MV-4-11 (cell line): ENCODE results near the gene KCNJ1.

ENCODE experiments used
- DNase-seq: peaks from one replicate; lab custom pipeline; 2025; lab: John Stamatoyannopoulos, UW

KCNJ1 gene

DNA sequence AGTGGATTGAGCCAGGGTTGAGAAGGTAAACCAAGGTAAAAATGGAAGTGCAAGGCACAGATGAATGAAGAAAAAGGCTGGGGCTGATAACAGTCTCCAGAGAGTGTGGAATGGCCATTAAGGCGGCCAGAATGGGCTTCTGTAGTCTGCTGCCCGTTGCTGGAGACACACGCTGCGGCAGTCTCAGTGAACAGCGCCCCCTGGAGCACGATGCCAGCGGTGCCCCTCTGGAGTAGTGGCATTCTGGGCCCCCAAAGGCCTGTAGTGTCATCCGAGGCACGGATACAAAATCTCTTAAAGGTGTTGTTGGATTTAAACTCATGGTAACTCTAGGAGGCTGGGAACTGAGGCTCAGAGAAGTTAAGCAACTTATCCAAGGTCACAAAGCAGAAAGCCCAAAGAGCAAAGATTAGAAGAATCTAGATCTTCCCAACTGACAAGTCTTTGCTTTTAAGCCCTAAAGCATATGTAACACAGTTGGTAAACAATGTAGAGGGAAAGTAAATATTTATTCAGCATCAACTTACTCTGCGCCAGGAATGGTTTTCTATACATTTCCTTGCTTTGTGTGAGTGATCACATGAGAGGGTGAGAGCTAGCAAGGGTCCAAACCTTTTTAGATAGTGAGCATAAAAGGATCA lies 18.2 kb downstream of the KCNJ1 start:
- DNase-seq = peak; percentile 27

GRCh38 chr11:128846985-128847384 lies 20.1 kb downstream of the KCNJ1 start:
- no peak for DNase-seq

- peak; percentile 53 for DNase-seq
Measured at GRCh38 chr11:128845334-128845780, 21.7 kb downstream of the KCNJ1 start.

GRCh38 chr11:128843198-128843785 lies 23.8 kb downstream of the KCNJ1 start:
- DNase-seq = peak; percentile 69

GRCh38 chr11:128841461-128842072 lies 25.5 kb downstream of the KCNJ1 start:
- peak; percentile 85 for DNase-seq

- DNase-seq = no peak
Measured at GRCh38 chr11:128840783-128841182, 26.3 kb downstream of the KCNJ1 start.

DNA sequence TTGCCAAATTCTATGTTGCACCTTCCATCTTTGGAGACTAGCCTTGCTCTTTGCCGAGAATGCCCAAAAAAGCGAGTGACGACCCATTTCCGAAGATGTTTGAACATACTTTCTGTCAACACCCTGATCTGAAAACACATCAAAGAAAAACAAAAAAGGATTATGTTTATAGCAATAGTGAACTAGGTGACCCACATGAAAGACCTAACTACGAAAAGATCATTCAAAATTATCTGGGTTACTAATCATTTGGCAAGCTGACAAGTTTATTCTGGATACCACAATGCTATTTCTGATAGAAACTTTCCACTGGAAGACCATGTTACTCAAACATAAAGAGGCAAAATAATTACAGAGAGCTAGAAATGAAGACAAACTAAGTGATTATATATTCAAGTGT lies 27.0 kb downstream of the KCNJ1 start:
- DNase-seq = no peak

DNA sequence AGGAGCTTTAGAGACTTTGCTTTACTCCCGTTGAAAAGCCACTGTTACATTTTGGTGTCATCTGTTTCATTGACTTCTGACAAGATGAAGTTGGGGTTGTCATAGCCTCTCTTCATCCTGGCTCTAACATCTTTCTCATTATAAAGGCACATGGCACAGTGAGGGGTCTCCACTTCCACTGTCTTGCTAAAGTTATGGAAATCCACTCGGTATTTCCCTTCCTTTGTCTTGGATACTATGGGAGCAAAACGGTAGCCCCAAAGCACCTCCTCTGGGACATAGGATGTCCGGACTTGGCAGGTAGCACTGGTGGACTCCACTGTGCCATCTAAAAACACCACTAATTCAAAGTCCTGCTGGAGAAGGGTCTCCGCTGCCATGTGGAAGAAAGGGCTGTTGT lies 28.0 kb downstream of the KCNJ1 start:
- no peak for DNase-seq

- peak; percentile 55 for DNase-seq
Measured at GRCh38 chr11:128837627-128838026, 29.5 kb downstream of the KCNJ1 start.

GRCh38 chr11:128835741-128836430 lies 31.2 kb downstream of the KCNJ1 start:
- no peak for DNase-seq

- peak; percentile 17 for DNase-seq
Measured at GRCh38 chr11:128834157-128834556, 32.9 kb downstream of the KCNJ1 start.

DNA sequence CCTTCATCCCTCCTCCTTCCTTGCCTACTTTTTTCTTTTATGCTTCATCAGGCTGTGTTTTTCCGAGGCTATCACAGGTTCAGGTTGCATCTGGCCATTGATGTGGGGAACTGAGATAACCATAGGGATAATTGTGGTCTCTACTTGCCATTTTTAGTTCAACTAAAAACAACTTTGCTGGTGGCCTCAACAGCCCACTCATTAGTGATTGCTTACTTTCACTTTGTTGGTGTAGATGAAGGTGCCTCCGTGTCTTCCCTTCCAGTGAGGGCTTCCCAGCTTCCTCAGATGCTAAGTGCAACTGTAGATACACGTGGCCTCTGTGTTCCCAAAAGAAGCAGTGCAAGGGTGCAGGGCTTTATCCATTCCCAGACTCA lies 35.0 kb downstream of the KCNJ1 start:
- DNase-seq = no peak

DNA sequence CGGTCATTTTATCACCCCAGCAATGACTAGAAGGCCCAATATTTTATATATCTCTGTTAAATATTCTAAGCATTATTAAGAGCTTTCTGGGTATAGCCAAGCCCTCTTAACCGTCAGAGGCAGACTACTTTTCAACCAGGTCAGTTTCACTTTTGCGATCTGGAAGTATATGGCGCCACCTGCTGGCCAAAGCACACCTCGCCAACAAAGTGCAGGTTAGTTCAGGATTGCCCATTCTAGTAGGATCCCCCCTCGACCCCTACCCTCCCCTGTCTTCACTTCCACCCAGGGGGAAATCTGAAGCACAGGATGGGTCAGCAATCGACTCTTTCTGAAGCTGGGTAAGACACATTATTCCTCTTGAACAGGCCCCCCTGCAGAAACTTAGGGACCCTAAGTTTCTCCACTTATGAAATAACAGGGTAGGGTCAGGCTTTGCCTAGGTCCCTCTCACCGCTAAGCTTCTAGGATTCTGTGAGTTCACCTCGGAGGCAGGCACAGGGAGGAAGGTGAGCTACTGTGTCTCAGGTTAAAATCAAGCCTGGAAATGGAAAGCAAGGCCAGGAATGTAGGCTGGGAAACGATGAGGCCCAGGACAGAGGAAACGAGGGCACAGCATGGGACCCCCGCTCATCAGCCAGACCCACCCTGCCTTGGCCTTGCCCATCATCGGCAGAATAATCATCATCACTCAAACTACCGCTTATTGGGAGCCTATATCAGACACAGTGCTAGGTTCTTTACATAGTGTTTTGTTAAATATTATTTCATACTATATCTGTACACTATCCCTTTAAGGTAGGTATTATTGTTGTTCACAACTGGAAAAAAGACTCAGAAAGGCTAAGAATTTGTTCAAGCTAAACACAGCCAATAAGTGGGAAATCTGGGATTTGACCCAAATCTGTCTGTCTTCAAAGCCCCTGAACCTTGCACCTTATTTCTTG lies 35.6 kb downstream of the KCNJ1 start:
- peak; percentile 73 for DNase-seq

- DNase-seq = peak; percentile 73
Measured at GRCh38 chr11:128830290-128831173, 36.6 kb downstream of the KCNJ1 start.

GRCh38 chr11:128828350-128828749 lies 38.7 kb downstream of the KCNJ1 start:
- no peak for DNase-seq

DNA sequence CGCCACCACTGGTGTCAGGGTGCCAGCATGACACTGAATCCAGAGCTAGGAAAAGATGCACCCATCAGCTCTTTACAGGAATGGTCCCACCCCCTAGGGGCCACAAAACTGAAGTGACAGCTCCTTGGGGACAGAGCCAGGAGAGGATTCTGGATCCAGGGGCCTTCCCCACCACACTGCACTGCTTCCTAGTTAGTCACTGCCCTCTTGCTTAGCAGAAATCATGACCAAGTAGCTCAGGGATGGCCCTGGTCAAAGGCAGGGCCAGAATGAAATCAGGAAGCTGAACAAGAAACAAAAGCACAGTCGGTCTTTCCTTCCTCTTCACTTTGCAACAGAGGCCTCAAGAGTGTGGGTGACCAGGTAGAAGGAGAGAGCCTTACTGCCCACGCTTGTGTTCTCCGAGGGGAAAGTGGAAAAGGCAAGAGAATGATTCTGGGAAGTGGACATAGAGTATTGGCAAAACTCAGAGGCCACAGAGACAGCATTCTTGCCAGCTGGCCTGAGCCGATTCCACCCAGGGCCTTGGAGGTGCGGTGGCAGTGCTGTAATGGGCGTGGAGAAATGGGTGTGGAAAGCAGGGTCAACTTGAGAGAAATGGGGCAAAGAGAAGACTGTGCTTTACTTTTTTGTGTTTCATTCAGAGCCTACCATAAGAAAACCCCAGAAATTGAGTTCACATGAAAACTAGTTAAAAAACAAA lies 39.8 kb downstream of the KCNJ1 start:
- DNase-seq = peak; percentile 13

- DNase-seq = no peak
Measured at GRCh38 chr11:128825050-128825784, 41.9 kb downstream of the KCNJ1 start.

DNA sequence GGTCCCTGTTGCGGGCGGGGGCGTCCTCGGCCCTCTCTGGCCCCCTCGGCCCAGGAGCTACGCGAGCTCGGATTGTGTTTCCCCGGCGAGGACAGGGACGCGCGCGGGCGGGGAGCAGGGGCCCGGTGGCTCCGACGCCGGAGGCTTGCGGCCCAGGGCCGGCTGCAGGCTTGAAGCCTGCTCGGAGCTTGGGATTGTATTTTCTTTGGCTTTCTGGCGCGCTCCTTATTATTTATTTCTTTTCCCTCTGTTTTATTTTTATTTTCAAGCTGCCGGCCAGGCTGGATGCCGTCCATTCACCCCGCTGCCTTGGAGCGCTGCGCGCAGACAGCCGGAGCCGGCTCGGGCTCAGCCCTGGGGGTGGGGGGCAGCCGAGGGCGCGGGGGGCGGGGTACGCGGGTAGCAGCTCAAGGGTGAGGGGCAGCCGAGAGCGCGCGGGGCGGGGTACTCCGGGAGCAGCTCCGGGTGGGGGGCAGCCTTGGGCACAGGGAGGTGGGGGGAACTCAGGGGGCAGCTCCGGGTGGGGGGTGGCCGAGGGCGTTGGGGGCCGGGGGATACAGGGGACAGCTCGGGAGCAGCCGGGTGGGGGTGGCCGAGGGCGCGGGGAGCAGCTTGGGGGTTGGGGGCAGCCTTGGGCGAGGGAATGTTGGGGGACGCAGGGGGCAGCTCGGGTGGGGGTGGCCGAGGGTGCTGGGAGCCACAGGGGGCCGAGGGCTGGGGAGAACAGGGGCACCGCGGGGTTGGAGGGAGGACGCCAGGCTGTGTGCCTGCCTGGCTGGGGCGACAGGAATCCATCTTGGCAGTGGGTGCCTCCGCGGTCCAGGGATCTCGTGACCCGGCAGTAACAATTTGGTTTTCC lies 42.7 kb downstream of the KCNJ1 start:
- no peak for DNase-seq
